Spleen (tissue), 7 donors: ENCODE measurements around the gene HSPB8.

ENCODE experiments used
- CTCF ChIP-seq, 11 experiments: fragments of 200-600 bp in 7 of 11; fragments of 450-650 bp in 4 of 11; sonication (generic) in 4 of 11; IDR thresholded peaks in 8 of 11; conservative IDR thresholded peaks in 3 of 11; 1 replicate in 7 of 11; 2 replicates in 4 of 11; pipeline versions ENCODE4 v1.4.0 to v1.8.0; 2016 to 2021; ENCODE audit warnings: antibody characterized with exemption in 11 of 11, inconsistent platforms in 4 of 11, mild to moderate bottlenecking in 1 of 11
- POLR2A ChIP-seq, 3 donors: fragments of 450-650 bp; IDR thresholded peaks; one replicate each; pipeline ENCODE4 v1.5.1; 2017; ENCODE audit warnings: antibody characterized with exemption in 3 of 3, mild to moderate bottlenecking in 1 of 3
- POLR2AphosphoS5 ChIP-seq, 3 donors: sonication (generic); formaldehyde crosslinking; IDR thresholded peaks; one replicate each; pipeline ENCODE4 v1.5.1; 2017; ENCODE audit warnings: antibody characterized with exemption in 3 of 3
- donor health status: DM: no; HTN: no; CAD: no; lungs with moderate emphysema.
- donor health status: DM: no; HTN: no; CAD: no.
- donor health status: DM: no; HTN: no; CAD: no.

DNA sequence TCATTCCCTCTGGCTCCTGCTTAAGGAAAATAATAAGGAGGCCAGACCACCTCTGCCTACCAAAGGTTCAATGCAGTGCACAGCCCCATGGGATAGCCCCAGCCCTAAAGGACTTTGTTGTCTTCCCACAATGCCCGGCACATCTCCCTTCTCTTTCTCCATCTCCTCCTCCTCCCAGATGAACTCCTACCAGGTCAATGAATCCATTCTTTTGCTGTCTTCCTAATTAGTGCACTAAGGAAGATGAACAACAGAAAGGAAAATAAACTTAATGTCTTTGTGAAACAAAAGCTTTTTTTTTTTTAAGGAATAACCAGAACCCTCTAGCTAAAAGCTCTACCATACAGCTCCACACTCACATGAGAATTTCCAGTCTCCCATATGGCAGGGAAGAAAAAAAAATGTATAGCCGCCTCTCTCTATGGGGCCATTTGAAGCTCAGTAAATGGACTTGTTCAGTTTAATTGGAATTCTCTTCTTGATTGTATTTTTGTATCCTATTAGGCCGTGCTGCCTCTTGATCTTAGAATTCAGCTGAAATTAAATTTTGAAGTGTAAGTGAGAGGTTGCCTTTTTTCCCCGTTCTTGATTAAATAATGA lies 41.8 kb upstream of the HSPB8 start:
- TF ChIP-seq POLR2A (IDR thresholded peaks at IDR 0.05): no peak
- TF ChIP-seq CTCF (IDR thresholded peaks at IDR 0.05 in 8 of 11, conservative IDR thresholded peaks at IDR 0.05 in 3 of 11): no peak
- no peak for TF ChIP-seq POLR2AphosphoS5 (IDR thresholded peaks at IDR 0.05)
